Testis (tissue), 2 donors: ENCODE data around the gene ARID1A.

Experiments used
- CTCF ChIP-seq, 3 experiments: fragments of 450-650 bp in 2 of 3; fragments of 200-600 bp in 1 of 3; sonication (generic) in 1 of 3; IDR thresholded peaks; one replicate each; pipeline ENCODE4 v1.5.1; 2016 to 2019; ENCODE audit warnings: antibody characterized with exemption in 3 of 3, mild to moderate bottlenecking in 2 of 3, moderate library complexity in 1 of 3
- POLR2A ChIP-seq: fragments of 450-650 bp; IDR thresholded peaks from one replicate; pipeline ENCODE4 v1.6.1; 2017; ENCODE audit warnings: antibody characterized with exemption, mild to moderate bottlenecking, moderate library complexity

GRCh38 chr1:26754086-26754874 lies 58.5 kb downstream of the ARID1A start:
- no peak for TF ChIP-seq CTCF (IDR thresholded peaks at IDR 0.05)
- no peak for TF ChIP-seq POLR2A
